ENCODE measurements around the gene PTPRT. TPM values are rescaled to one million over a fixed set of nuclear protein-coding genes. Genes with fewer than 3 reads are reported as not detected.

Gene PTPRT
- polyA plus RNA-seq, 2 of the 4 experiments (the other 2 are of a cell fraction): not detected

DNA sequence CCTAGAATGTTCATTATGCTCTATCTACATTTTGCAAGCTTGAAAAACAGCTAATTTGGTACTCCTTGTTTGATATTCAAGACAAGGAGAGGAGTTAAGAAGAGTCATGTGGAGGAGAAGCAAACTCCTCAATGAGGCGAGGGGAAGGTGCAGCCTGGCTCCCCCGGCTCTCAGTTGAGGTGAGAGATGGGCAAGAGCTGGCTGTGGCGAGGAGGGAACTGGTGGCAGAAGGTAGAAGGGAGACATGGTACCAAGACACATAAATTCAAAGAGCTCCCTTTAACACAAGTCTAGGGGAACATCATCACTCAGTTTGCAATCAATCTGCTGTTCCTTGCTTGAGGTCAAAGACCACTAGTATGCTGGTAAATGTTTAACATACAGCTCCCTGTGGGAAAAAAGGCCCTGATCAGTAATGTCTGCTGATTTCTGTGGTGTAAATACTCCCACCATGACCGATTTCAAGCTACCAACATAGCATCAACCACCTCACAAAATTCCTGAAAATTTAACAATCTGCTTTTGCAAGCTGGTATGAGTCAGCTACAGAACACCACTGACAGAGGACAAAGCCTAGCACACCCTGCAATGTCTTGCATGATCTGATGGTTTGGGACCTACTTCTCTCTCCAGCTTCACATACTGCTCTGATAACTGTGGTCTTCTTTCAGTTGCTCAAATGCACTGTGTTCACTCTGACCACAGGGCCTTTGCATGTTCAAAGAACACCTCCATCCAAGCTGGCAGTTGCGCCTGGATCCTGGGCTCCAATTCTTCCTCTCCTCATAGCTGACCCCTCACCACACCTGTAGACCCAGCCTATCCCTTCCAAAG, 1055.2 kb downstream of the PTPRT start:
- WGBS (ENCODE audit: missing lambda C conversion rate): 0% methylated on average over 5 of the region's 5 CpGs
- H3K4me3 ChIP-seq: no peak overlapping the region
- H3K4me1 ChIP-seq: no peaks in the 10 kb centered on the region
- ChIA-PET CTCF (interaction anchor here (0.8 kb wide), 1 partner anchor 9 kb away, joined by 3 read pairs; no protein-coding TSS in a partner anchor), POLR2A (no interaction called here)
- H3K4me2 ChIP-seq: no peak overlapping the region
- ATAC-seq (no peak), DNase-seq (ENCODE audit: low read depth in 1 of 2, low spot score in 1 of 2) (no peak), FAIRE-seq (no peak)
- H3K9me3 ChIP-seq: no peaks in the 10 kb centered on the region
- TF ChIP-seq RAD21 (conservative IDR thresholded peaks at IDR 0.05 in 1 of 2, IDR thresholded peaks at IDR 0.05 in 1 of 2): no peak
- TF ChIP-seq, protein P1, sequence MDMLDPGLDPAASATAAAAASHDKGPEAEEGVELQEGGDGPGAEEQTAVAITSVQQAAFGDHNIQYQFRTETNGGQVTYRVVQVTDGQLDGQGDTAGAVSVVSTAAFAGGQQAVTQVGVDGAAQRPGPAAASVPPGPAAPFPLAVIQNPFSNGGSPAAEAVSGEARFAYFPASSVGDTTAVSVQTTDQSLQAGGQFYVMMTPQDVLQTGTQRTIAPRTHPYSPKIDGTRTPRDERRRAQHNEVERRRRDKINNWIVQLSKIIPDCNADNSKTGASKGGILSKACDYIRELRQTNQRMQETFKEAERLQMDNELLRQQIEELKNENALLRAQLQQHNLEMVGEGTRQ (IDR thresholded peaks at IDR 0.05): no peak
- no peak for TF ChIP-seq KDM5A (IDR thresholded peaks at IDR 0.05)
- no peak for TF ChIP-seq HOXA7 (CRISPR knock-in tag; IDR thresholded peaks at IDR 0.05)
- no peak for TF ChIP-seq NPAS2 (CRISPR knock-in tag; IDR thresholded peaks at IDR 0.05; ENCODE audit: borderline replicate concordance)
- TF ChIP-seq CBX8 (IDR thresholded peaks at IDR 0.05): no peak
- TF ChIP-seq MYC (IDR thresholded peaks at IDR 0.05; ENCODE audit: borderline replicate concordance, low read length): no peak
- no peak for TF ChIP-seq REST (IDR thresholded peaks at IDR 0.05)
- no peak for TF ChIP-seq CTCF (IDR thresholded peaks at IDR 0.05)
- no peak for TF ChIP-seq SMC3 (IDR thresholded peaks at IDR 0.05)
- no peak for TF ChIP-seq POLR2A (IDR thresholded peaks at IDR 0.05; ENCODE audit: low read length)
- TF ChIP-seq RFX5 (IDR thresholded peaks at IDR 0.05): no peak
- TF ChIP-seq, protein P2, sequence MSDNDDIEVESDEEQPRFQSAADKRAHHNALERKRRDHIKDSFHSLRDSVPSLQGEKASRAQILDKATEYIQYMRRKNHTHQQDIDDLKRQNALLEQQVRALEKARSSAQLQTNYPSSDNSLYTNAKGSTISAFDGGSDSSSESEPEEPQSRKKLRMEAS (IDR thresholded peaks at IDR 0.05): no peak
- no peak for TF ChIP-seq MAFK (IDR thresholded peaks at IDR 0.05; ENCODE audit: partially characterized antibody)
- no peak for TF ChIP-seq HES2 (IDR thresholded peaks at IDR 0.05)
- no peak for TF ChIP-seq RCOR1 (IDR thresholded peaks at IDR 0.05; ENCODE audit: low read depth, low read length)
- no peak for TF ChIP-seq BHLHE40 (IDR thresholded peaks at IDR 0.05; ENCODE audit: low read depth, low read length)
- TF ChIP-seq NFE2L2 (conservative IDR thresholded peaks at IDR 0.05; ENCODE audit: low read length): no peak
- no peak for TF ChIP-seq EHMT2 (IDR thresholded peaks at IDR 0.05; ENCODE audit: low read depth)
- no peak overlapping the region for H3K27ac ChIP-seq

Data from A549 (cell line).